GM12878 (cell line): ENCODE measurements around the gene HNRNPDL. TPM values are rescaled to one million over a fixed set of nuclear protein-coding genes. Genes with fewer than 3 reads are reported as not detected.

Experiments used
- ATAC-seq: fragments of 200-7000 bp; cut with Tn5 transposase; 3 replicates; pipeline ENCODE4 v1.9.1; 2020; ENCODE audit warnings: mild to moderate bottlenecking, moderate library complexity
- BruUV-seq: library from RNA; stranded (reverse); fragments of 400-500 nt; replicated peaks from 2 replicates; lab custom pipeline; 2021; lab: Mats Ljungman, UMichigan
- CTCF ChIA-PET: fragments of 300-600 bp; sonication (Branson Sonifier 250); formaldehyde crosslinking; extraction: SDS; loops from one replicate; lab custom pipeline; 2021; ENCODE audit warnings: inconsistent platforms; lab: Yijun Ruan, JAX
- POLR2A ChIA-PET: fragments of 350-600 bp; formaldehyde crosslinking; extraction: SDS; loops from one replicate; lab custom pipeline; 2021; ENCODE audit warnings: inconsistent platforms; lab: Charles Lee
- RAD21 ChIA-PET: fragments of 300-600 bp; sonication (Branson Sonifier 250); formaldehyde crosslinking; loops from one replicate; lab custom pipeline; 2023; ENCODE audit warnings: antibody characterized with exemption; ENCODE audit not compliant: unreplicated experiment; lab: Charles Lee
- SMC1A ChIA-PET: fragments of 300-600 bp; sonication (Branson Sonifier 250); formaldehyde crosslinking; loops from one replicate; lab custom pipeline; 2023; ENCODE audit not compliant: unreplicated experiment, uncharacterized antibody; lab: Charles Lee
- DNase-seq: peaks from one replicate; pipeline ENCODE4 v3.0.0-alpha.2; 2011; ENCODE audit warnings: low read depth, low spot score
- FAIRE-seq: peaks from 3 replicates; lab custom pipeline; 2011; peaks lifted over from hg19 to GRCh38; lab: Jason Lieb, UNC
- H2AFZ ChIP-seq: 2 replicates; pipeline ENCODE4 v1.6.0; 2011; ENCODE audit warnings: low read depth, low read length, control low read depth; ENCODE audit not compliant: control insufficient read depth
- H3K27ac ChIP-seq: 2 replicates; pipeline ENCODE4 v1.5.1; 2011; ENCODE audit warnings: control low read depth; ENCODE audit not compliant: control insufficient read depth, insufficient read depth
- H3K27me3 ChIP-seq, 2 experiments: replicated peaks in 1 of 2; 2 replicates each; pipeline versions ENCODE4 v1.6.0 to v1.6.1; 2011; ENCODE audit warnings: low read length in 1 of 2; ENCODE audit not compliant: control insufficient read depth in 2 of 2, insufficient read depth in 2 of 2
- H3K36me3 ChIP-seq, 2 experiments: 2 replicates each; pipeline ENCODE4 v1.5.1; 2011; ENCODE audit warnings: low read length in 1 of 2; ENCODE audit not compliant: control insufficient read depth in 2 of 2, insufficient read depth in 2 of 2
- H3K4me1 ChIP-seq: 2 replicates; pipeline ENCODE4 v1.6.1; 2011; ENCODE audit warnings: mild to moderate bottlenecking, low read length, moderate library complexity, mixed read lengths; ENCODE audit not compliant: control insufficient read depth, insufficient read depth
- H3K4me2 ChIP-seq: 2 replicates; pipeline ENCODE4 v1.6.0; 2011; ENCODE audit warnings: control low read depth; ENCODE audit not compliant: control insufficient read depth, insufficient read depth
- H3K4me3 ChIP-seq: fragments of 200-600 bp; sonication (generic); 2 replicates; pipeline ENCODE4 v1.5.1; 2016
- H3K79me2 ChIP-seq: 2 replicates; pipeline ENCODE4 v1.6.0; 2011; ENCODE audit warnings: low read length; ENCODE audit not compliant: control insufficient read depth, insufficient read depth
- H3K9ac ChIP-seq: 2 replicates; pipeline ENCODE4 v1.8.0; 2011; ENCODE audit warnings: low read length, control low read depth, mixed read lengths; ENCODE audit not compliant: control insufficient read depth, insufficient read depth
- H3K9me3 ChIP-seq: replicated peaks from 3 replicates; pipeline ENCODE4 v1.5.1; 2011; ENCODE audit warnings: mild to moderate bottlenecking, low read length; ENCODE audit not compliant: control insufficient read depth, insufficient read depth
- H4K20me1 ChIP-seq: 2 replicates; pipeline ENCODE4 v1.6.0; 2011; ENCODE audit not compliant: control insufficient read depth, insufficient read depth
- CTCF ChIP-seq, 3 experiments: IDR thresholded peaks in 2 of 3; conservative IDR thresholded peaks in 1 of 3; 2 replicates each; pipeline ENCODE4 v1.5.1; 2011; ENCODE audit warnings: low read depth in 3 of 3, low read length in 3 of 3, mild to moderate bottlenecking in 3 of 3, control low read depth in 2 of 3, moderate library complexity in 2 of 3, inconsistent platforms in 1 of 3, mixed read lengths in 1 of 3; ENCODE audit not compliant: control insufficient read depth in 2 of 3, insufficient read depth in 1 of 3; ENCODE audit errors: extremely low read depth in 1 of 3
- E2F8 ChIP-seq: fragments of 450-650 bp; IDR thresholded peaks from 2 replicates; pipeline ENCODE4 v1.6.1; 2018; ENCODE audit warnings: mild to moderate bottlenecking, low read depth, moderate library complexity; ENCODE audit not compliant: partially characterized antibody
- MLLT1 ChIP-seq: fragments of 450-650 bp; IDR thresholded peaks from 2 replicates; pipeline ENCODE4 v1.6.1; 2016; ENCODE audit warnings: mild to moderate bottlenecking
- PML ChIP-seq: IDR thresholded peaks from 2 replicates; pipeline ENCODE4 v1.6.1; 2012; ENCODE audit warnings: low read length, inconsistent platforms
- TBL1XR1 ChIP-seq: IDR thresholded peaks from 2 replicates; pipeline ENCODE4 v1.6.1; 2012; ENCODE audit warnings: low read depth, low read length, improper control_type of control experiment
- TCF3 ChIP-seq: IDR thresholded peaks from 2 replicates; pipeline ENCODE4 v1.6.1; 2012; ENCODE audit warnings: low read depth, mild to moderate bottlenecking, low read length, borderline replicate concordance; ENCODE audit not compliant: insufficient read depth
- WGBS: methylation state at CpG from one replicate; pipeline ENCODE4 v1.1.6; 2016; ENCODE audit warnings: low lambda C conversion rate; ENCODE audit not compliant: insufficient replicate concordance, insufficient coverage; ENCODE audit errors: missing lambda C conversion rate; 5-methylcytosine and 5-hydroxymethylcytosine counted together
- in situ Hi-C: fragments of 300-500 bp; cut with MboI; formaldehyde crosslinking; loops from 9 replicates; pipeline ENCODE4 v1.14.3; 2018; ENCODE audit warnings: mixed read lengths
- intact Hi-C: fragments of 100-400 bp; cut with micrococcal nuclease; formaldehyde crosslinking; loops from one replicate; pipeline ENCODE4 v1.14.2; 2022; ENCODE audit not compliant: unreplicated experiment
- polyA plus RNA-seq, 11 experiments: library from polyadenylated mRNA; depleted of rRNA in 4 of 11; unstranded in 6 of 11; stranded (reverse) in 5 of 11; fragments of >200 nt; fragmentation: Nextera tagmentation in 4 of 11; fragmentation: Illumina TruSeq in 1 of 11; extraction: Ambion mirVana in 4 of 11; extraction: Trizol in 1 of 11; gene quantifications; 1 replicate in 1 of 11; 2 replicates in 10 of 11; pipeline versions ENCODE4 v1.2.1 to v1.2.3, GENCODE V29; 2011 to 2016; ENCODE audit warnings: inconsistent platforms in 2 of 11, missing spikeins in 2 of 11, low read depth in 1 of 11
- total RNA-seq, 4 experiments: library from RNA; depleted of rRNA in 3 of 4; stranded (reverse); fragments of >200 nt in 3 of 4; fragmentation: Illumina TruSeq in 1 of 4; extraction: Trizol in 1 of 4; gene quantifications; 2 replicates each; pipeline versions ENCODE4 v1.2.1 to v1.2.3, GENCODE V29; 2013 to 2021

Gene HNRNPDL
- total and polyA plus RNA-seq, 10 of the 15 experiments (the other 5 are each of a cell fraction or from before 2014, with no cell fraction given): 217 to 510 (median 345) TPM

- BruUV-seq: no TSS peak
- peak; percentile 50; the same call in 2 of the 3 replicates for ATAC-seq
Measured at GRCh38 chr4:82388405-82388804, 41.9 kb downstream of the HNRNPDL start.

More at GRCh38 chr4:82388405-82388804, 41.9 kb downstream of the HNRNPDL start:
- ChIA-PET CTCF (interaction anchor here (1.8 kb wide), 1 partner anchor 9 kb away, joined by 4 read pairs; no protein-coding TSS in a partner anchor), SMC1A (no interaction called here), RAD21 (no interaction called here), POLR2A (no interaction called here)
- Histone ChIP-seq H3K4me3 (no peak overlapping the region), H3K9ac (no peak overlapping the region), H4K20me1 (no peaks in the 10 kb centered on the region), H3K79me2 (no peaks in the 10 kb centered on the region), H3K27ac (no peak overlapping the region), H3K4me1 (no peaks in the 10 kb centered on the region), H2AFZ (no peak overlapping the region), H3K27me3 (no peaks in the 10 kb centered on the region), H3K4me2 (no peak overlapping the region), H3K9me3 (no peaks in the 10 kb centered on the region)
- FAIRE-seq: no peak
- 0% methylated on average over 1 of the region's 1 CpG for WGBS
- no peak for DNase-seq
- in situ Hi-C loops: no loop called here
- intact Hi-C loops: loop anchor here (2.0 kb wide), 1 partner anchor 28 kb away; no protein-coding TSS in a partner anchor
- TF ChIP-seq TBL1XR1: no peak
- TF ChIP-seq MLLT1: no peak
- peak in 2 of 3 experiments; percentile 7 to 17; a peak in 2 of 6 replicates for TF ChIP-seq CTCF (IDR thresholded peaks at IDR 0.05 in 2 of 3, conservative IDR thresholded peaks at IDR 0.05 in 1 of 3; ENCODE audit: control insufficient read depth in 2 of 3, extremely low read depth in 1 of 3, insufficient read depth in 1 of 3, low read depth in 3 of 3, low read length in 3 of 3)
- no peak for TF ChIP-seq E2F8
- TF ChIP-seq PML: no peak
- TF ChIP-seq TCF3: no peak
- TF ChIP-seq, all 136 proteins: peak for 1
- H3K36me3 ChIP-seq: no peaks in the 10 kb centered on the region
